ENCODE data around the gene GPR153.

DNA sequence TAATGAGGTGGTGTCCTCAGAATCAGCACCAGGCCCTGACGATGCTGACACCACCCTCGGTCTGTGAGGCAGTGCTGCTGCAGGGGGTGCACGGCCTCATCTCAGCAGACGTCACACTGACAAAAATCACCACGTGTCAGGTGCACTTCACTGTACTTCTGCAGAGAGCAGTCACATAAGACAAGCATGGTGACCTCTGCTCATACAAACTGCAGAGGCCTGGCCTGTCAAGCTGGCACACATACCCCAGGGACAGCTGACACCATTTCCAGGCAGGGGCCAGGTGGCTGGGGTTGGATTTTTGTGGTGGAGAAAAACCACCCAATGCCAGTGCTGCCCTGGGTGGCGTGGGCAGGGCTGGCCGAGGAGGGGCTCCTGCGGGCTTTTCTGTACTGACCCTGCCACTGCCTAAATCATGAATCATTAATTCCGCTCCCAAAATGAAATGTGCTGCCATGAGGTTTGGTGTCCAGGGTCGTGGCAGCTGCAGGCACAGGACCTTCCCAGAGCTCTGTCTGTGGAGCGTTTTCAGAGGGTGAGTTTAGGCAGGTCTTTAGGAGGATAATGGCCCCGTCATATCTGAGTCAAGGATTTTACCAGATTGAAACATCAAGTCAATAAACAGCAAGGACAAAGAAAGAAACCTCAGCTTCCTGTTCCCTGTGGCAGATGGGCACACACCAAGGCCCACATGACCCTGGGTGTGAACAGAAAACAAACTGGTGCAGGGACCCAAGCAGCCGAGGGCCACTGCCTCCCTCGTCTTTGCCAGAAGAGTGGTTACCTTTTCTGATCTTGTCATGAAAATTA lies 33.4 kb upstream of the GPR153 start:
- TF ChIP-seq, protein P1, sequence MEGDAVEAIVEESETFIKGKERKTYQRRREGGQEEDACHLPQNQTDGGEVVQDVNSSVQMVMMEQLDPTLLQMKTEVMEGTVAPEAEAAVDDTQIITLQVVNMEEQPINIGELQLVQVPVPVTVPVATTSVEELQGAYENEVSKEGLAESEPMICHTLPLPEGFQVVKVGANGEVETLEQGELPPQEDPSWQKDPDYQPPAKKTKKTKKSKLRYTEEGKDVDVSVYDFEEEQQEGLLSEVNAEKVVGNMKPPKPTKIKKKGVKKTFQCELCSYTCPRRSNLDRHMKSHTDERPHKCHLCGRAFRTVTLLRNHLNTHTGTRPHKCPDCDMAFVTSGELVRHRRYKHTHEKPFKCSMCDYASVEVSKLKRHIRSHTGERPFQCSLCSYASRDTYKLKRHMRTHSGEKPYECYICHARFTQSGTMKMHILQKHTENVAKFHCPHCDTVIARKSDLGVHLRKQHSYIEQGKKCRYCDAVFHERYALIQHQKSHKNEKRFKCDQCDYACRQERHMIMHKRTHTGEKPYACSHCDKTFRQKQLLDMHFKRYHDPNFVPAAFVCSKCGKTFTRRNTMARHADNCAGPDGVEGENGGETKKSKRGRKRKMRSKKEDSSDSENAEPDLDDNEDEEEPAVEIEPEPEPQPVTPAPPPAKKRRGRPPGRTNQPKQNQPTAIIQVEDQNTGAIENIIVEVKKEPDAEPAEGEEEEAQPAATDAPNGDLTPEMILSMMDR (IDR thresholded peaks at IDR 0.05 in 2 of 3, conservative IDR thresholded peaks at IDR 0.05 in 1 of 3; ENCODE audit: borderline replicate concordance in 1 of 3, insufficient read depth in 1 of 3, low read depth in 2 of 3, low read length in 2 of 3) = no peak
- no peak for TF ChIP-seq JUND (IDR thresholded peaks at IDR 0.05)
- TF ChIP-seq, protein P2, sequence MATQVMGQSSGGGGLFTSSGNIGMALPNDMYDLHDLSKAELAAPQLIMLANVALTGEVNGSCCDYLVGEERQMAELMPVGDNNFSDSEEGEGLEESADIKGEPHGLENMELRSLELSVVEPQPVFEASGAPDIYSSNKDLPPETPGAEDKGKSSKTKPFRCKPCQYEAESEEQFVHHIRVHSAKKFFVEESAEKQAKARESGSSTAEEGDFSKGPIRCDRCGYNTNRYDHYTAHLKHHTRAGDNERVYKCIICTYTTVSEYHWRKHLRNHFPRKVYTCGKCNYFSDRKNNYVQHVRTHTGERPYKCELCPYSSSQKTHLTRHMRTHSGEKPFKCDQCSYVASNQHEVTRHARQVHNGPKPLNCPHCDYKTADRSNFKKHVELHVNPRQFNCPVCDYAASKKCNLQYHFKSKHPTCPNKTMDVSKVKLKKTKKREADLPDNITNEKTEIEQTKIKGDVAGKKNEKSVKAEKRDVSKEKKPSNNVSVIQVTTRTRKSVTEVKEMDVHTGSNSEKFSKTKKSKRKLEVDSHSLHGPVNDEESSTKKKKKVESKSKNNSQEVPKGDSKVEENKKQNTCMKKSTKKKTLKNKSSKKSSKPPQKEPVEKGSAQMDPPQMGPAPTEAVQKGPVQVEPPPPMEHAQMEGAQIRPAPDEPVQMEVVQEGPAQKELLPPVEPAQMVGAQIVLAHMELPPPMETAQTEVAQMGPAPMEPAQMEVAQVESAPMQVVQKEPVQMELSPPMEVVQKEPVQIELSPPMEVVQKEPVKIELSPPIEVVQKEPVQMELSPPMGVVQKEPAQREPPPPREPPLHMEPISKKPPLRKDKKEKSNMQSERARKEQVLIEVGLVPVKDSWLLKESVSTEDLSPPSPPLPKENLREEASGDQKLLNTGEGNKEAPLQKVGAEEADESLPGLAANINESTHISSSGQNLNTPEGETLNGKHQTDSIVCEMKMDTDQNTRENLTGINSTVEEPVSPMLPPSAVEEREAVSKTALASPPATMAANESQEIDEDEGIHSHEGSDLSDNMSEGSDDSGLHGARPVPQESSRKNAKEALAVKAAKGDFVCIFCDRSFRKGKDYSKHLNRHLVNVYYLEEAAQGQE (IDR thresholded peaks at IDR 0.05; ENCODE audit: low read depth) = no peak
- no peak for TF ChIP-seq YY1 (IDR thresholded peaks at IDR 0.05; ENCODE audit: extremely low read depth, insufficient replicate concordance, low read depth, low read length)
- TF ChIP-seq, protein P3, sequence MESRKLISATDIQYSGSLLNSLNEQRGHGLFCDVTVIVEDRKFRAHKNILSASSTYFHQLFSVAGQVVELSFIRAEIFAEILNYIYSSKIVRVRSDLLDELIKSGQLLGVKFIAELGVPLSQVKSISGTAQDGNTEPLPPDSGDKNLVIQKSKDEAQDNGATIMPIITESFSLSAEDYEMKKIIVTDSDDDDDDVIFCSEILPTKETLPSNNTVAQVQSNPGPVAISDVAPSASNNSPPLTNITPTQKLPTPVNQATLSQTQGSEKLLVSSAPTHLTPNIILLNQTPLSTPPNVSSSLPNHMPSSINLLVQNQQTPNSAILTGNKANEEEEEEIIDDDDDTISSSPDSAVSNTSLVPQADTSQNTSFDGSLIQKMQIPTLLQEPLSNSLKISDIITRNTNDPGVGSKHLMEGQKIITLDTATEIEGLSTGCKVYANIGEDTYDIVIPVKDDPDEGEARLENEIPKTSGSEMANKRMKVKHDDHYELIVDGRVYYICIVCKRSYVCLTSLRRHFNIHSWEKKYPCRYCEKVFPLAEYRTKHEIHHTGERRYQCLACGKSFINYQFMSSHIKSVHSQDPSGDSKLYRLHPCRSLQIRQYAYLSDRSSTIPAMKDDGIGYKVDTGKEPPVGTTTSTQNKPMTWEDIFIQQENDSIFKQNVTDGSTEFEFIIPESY (IDR thresholded peaks at IDR 0.05; ENCODE audit: extremely low read depth, insufficient replicate concordance, low read length) = no peak
- TF ChIP-seq FOSL1 (IDR thresholded peaks at IDR 0.05; ENCODE audit: low read depth) = no peak
- TF ChIP-seq, protein P4, sequence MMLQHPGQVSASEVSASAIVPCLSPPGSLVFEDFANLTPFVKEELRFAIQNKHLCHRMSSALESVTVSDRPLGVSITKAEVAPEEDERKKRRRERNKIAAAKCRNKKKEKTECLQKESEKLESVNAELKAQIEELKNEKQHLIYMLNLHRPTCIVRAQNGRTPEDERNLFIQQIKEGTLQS (IDR thresholded peaks at IDR 0.05) = no peak
- no peak for TF ChIP-seq POLR2A (IDR thresholded peaks at IDR 0.05; ENCODE audit: borderline replicate concordance, extremely low read depth, insufficient read depth, insufficient read length)
- TF ChIP-seq RAD21 (IDR thresholded peaks at IDR 0.05; ENCODE audit: low read depth) = no peak
- TF ChIP-seq POLR2AphosphoS5 (IDR thresholded peaks at IDR 0.05; ENCODE audit: low read depth, low read length) = no peak
- no peak for TF ChIP-seq EZH2 (IDR thresholded peaks at IDR 0.05)
